ENCODE results near the gene CEP135.

DNA sequence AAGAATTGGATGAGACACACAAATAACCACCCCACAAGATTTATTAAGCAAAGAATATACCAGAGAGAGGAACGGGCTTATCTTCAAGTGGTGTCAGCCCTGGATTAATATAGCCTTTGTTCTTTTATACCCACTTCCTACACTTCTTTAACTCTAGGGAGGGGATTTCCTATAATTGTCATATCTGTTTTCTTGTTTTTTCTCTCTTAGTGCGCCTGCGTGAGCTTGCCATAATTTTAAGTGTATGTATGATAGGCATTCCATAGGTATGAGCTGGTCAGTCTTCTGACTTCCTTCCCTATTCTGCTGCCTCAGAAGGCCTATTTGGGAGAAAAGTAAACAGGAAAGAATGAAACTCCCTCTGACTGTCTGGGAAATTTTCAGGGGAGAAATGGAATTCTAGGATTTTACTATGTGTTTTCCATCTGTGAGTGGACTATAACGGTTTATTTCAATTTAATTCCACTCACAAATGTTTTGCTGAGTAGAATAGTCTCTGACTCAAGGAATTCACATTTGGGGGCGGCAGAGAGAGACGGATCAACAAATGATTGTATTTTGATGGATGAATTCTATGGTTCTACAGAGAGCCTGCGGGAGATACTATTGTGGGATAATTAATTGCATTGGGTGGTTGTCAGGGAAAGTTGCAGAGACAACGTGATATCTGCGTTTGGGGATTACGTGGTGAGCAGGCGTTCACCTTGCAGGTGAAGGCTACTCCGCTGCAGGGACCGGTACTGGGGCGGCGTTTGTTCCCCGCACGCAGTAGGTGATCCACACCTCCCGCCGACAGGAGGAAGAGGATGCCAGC, 626 bp upstream of the CEP135 start:
- no peak for TF ChIP-seq EZH2phosphoT487 (IDR thresholded peaks at IDR 0.05; ENCODE audit: insufficient read depth, low read depth)
- TF ChIP-seq EZH2 (IDR thresholded peaks at IDR 0.05; ENCODE audit: insufficient read depth, poor library complexity, severe bottlenecking), result no peak
